Pons (tissue), 1 donor: ENCODE results near the gene LLGL1.
"Not testable (repeated sequence)": the region's sequence is repeated elsewhere in the genome, so short reads cannot be mapped to it uniquely, and the experiment has no call there.

Source experiments
- DNase-seq: peaks from one replicate; pipeline ENCODE4 v3.0.0-alpha.2; 2016; ENCODE audit warnings: low spot score

The LLGL1 gene

DNA sequence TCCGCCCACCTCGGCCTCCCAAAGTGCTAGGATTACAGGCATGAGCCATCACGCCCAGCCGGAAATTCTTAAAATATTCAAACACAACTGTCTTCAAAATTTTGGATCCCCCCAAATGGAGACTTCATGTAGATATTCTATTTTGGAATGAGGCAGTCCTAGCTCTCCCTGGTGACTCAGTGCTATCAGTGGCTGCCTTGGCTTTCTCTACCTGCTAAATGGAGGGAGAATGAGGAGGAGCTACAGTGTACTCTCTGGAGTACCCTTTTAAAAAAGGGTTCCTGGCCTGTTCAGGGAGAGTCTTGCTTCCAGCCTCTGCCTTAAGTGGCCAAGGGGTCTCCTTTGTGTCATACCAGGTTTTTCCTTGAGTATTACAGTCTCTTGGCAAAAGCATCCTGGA, 31.0 kb upstream of the LLGL1 start:
- no peak for DNase-seq

DNA sequence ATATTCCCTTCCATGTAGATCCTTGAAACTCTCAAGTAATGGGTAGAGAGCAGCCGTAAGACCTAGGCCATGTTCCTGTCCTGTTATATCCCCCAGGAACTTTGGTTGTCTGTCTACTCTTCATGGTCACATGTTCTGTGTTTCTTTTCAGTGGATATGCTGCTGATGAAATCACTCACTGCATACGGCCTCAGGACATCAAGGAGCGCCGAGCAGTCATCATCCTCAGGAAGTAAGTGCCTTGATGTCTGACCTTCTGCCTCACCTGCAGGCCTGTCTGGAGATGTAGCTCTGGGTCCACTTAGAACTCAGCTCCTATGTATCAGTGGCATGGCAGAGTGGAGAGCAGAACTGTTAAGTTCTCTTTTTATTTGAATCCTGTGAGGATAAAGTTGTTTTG, 30.6 kb upstream of the LLGL1 start:
- no peak for DNase-seq

DNA sequence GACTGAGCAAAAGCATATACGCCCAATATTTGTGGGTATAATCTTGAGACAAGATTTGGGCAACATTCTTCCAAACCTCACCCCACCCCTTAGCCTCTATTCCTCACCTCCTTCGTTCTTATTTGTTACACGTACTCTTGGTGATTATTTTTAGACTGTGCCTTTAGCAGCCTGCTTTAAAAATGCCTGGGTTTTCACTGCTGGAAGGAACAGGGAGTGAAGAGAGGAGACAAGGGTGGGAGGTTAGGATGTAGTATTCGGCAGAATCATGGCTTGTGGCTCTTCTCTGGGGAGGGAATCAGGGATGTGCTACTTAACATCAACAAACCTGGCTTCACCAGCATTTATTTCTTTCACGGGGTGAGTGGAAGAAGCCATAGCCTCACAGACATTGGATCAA, 30.2 kb upstream of the LLGL1 start:
- no peak for DNase-seq

DNA sequence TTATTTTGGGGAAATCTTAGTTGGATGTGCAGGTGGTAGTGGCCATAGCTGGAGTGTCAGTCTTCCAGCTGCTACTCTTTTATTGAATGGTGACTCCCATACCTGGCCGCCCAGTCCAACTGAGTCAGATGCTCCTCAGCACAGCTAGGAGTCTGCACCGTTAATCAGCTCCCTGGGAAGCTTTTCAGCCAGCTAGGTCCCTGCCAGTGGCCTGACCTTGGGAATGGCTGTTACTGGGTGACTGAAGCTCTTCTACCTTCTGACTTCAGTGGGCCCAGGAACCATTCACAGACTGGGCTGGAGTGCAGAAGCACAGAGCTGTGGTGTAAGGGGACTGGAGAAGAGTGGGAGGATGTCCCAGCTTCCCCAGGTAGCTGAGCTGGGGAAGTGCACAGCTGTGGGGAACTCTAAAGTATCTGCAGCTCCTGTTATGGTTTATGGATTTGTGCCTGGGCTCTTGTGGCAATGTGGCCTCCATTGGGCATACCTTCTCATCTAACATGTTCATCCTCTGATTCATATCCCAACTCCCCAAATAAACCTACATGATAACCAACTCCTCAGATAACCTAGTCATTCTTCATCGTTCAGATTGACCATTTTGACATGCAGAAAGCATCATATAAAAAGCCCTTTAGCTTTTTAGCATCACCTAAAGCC, 27.8 kb upstream of the LLGL1 start:
- no peak for DNase-seq

DNA sequence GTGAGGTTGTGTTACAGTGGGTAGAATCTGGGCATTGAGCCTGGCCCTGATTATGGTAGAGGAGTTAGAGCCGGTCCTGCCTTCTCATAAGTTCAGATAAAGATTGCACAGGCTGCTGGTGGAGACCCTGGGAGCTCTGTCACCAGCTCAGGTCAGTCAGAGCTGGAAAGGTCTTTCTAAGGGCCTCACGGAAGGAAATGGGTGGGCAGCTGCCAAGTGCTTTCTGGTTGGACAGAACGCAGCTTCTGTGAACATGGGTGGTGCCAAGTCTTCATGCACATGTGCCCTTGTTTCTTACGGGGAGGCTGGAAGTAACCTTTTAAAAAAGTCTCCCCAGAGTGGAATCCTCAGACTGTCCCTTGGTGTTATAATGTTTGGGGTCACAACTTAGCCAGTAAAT, 26.9 kb upstream of the LLGL1 start:
- DNase-seq: no peak

DNA sequence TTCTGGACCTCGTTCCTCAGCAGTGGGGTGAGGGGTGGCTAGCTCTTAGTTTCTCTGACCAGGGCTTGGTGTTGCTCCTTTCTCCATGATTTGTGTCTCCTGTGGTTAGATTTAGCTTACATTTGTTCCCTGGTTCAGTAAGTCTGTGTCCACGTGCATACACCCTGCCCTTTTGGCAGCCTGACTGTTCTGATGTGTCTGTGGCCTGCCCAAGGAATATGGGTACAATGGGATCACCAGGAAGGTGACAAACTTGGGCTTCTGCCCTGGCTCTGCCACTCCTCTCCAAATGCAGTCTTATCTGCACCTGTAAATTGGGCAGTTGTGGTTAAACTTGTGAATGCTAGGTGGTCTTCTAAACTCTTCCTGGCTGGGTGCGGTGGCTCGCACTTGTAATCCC, 24.3 kb upstream of the LLGL1 start:
- DNase-seq: no peak

DNA sequence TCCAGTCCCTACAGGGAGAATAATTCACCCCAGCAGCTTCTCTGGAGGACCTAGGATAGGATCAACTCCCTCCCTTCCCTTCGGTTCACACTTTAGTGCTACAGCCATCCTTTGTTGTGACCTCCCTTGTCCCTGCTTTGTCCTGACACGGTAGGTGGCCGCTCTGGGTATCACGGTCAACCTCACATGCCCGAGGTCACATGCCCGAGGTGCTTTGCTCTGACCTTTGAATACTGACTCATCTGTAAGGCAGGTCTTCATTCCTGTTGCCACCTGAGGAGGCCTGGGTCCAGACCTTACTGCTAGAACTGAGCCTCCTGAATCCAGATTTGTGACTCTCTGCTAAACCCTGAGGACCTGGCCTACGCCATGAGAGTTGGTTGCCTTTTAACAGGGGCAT, 22.1 kb upstream of the LLGL1 start:
- no peak for DNase-seq

DNA sequence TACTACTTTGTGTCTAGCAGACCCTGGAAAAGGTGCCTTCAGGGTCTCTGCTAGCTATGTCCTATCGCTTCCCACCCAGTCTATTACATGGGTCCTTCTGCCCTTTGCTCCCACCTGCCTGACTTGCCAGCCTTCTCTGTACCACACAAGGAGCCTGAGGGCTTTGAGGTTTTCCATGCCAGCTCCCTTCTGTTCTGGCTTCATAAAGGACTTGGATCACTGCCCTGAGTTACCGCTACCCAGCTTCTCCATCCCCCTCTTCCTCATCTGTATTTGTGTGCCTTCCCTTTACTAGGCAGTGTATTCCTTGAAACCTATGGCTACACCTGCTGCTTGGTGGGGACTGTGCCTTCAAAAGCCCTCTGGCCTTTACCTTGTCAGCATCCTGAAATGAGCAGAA, 19.6 kb upstream of the LLGL1 start:
- no peak for DNase-seq

DNA sequence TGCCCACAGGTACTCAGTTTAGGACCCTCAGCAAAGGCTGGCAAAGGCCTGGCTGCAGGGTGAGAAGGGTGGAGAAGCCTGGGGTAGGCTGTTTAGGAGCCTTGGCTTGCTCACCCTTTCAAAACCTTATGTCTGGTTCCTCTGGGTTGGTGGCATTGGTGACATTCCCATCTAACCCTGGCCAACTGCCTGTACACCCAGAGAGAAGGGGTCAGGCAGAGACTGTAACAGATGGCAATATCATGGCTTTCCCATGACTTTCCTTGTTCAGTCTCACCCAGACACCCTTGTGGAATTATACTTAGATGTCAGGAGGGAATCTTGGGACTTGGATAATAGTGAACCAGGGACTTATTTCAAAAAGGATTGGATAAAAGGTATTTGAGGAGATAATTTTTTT, 18.5 kb upstream of the LLGL1 start:
- no peak for DNase-seq

DNA sequence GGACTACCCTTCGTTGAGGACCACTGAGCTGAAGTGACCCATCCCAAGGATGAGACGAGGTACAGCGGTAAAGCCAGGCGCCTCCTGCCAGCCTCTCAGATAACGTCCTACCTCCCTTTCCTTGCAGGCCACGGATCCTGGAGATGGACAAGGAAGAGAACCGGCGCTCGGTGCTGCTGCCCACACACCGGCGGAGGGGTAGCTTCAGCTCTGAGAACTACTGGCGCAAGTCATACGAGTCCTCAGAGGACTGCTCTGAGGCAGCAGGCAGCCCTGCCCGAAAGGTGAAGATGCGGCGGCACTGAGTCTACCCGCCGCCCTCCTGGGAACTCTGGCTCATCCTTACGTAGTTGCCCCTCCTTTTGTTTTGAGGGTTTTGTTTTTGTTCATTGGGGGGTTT, 17.3 kb upstream of the LLGL1 start:
- DNase-seq: no peak

DNA sequence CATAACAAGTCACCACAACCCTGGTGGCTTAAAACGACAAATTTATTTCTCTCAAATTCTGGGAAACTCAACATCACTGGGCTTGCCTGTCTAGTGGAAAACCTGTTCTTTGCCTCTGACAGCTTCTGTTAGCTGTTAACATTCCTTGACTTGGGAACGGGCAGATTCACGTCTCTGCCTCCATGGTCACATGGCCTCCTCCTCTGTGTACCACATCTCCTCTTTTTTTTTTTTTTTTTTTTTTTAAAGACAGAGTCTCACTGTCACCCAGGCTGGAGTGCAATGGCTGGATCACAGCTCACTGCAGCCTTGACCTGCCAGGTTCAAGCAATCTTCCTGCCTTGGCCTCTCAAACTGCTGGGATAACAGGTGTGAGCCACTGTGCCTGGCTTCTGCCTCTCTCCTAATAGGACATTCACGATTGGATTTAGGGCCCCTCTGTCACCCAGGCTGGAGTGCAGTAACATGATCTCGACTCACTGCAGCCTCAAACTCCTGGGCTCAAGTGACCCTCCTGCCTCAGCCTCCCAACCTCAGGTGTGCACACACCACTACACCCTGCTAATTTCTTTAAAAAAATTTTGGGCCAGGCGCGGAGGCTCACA, 11.7 kb upstream of the LLGL1 start:
- no peak for DNase-seq

DNA sequence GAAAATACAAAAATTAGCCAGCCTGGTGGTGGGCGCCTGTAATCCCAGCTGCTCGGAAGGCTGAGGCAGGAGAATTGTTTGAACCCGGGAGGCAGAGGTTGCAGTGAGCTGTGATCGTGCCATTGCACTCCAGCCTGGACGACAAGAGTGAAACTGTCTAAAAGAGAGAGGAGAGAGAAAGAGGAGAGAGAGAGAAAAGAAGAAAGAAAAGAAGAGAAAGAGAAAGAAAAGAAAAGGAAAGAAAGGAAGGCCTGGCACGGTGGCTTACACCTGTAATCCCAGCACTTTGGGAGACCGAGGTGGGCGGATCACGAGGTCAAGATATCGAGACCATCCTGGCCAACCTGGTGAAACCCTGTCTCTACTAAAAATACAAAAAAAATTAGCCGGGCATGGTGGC, 8.5 kb upstream of the LLGL1 start:
- not testable (repeated sequence) for DNase-seq

DNA sequence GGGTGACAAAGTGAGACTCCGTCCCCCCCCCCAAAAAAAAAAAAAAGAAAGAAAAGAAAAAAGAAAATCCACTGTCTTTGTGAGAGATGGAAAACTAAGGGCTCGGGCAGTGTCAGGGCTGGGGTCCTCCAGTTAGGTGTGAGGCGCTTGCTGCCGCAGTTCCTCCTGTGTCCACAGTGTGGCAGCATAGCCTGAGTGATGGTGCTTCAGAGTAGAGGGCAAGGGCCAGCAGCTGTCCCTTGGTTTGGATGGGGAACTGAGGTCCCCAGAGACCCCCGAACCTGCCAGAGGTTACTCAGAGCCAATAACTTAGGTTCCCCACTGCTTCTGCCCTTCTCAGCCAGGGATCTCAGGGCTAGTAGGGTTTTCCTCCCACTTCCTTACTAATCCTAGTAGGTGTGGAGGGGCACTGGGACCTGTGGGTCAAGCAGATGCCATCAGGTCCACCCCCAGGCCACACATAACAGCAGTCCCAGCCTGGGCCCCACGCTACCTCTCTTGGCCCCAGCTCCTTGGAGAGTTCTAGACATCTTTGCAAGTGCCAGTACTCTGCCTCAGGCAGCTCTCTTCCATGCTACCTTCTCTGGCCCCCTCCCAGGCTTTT, 7.9 kb upstream of the LLGL1 start:
- DNase-seq: peak; percentile 74

DNA sequence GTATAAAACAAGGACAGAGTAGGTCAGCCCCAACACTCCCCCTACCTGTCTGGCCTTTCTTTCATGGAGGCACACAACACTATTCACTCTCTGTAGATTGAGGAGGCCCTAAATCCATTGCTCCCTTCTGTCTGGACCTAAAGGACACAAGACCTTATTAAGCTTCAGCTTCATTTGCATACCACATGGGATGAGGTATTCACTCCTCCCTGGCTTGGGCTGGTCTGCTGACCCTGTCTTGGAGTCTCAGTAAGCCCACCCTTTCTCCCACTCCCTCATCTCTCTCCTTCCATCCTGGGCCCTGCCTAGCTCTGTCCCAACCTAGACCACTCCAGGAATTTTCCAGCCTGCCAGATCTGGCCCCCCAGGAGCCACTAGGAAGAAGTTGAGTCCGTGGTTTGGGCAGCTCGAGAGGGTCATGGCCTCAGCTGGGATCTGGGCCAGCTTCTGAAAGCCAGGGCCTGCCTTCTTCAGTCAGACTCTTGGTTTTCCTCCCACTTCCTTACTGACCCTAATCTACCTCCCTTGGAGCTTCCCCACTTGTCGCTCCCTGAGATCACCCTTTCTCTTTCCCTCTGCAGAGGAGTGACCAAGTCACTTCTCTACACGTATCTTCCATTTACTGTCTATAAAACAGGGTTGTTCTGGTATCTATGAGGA, 6.5 kb upstream of the LLGL1 start:
- DNase-seq: no peak

DNA sequence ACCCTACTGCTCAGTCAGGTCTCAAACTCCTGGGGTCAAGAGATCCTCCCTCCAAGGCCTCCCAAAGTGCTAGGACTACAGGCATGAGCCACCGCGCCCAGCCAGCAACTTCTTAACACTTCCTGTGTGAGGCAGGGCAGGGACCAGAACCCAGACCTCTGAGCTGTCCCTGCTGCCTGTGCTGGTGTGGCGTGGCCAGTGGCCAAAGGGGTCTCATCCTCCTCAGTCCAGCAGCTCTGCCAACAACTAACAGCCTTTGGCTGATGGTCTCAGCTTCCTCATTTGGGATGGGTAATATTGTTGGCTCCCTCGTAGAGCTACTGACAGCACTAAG, 1.4 kb upstream of the LLGL1 start:
- no peak for DNase-seq

DNA sequence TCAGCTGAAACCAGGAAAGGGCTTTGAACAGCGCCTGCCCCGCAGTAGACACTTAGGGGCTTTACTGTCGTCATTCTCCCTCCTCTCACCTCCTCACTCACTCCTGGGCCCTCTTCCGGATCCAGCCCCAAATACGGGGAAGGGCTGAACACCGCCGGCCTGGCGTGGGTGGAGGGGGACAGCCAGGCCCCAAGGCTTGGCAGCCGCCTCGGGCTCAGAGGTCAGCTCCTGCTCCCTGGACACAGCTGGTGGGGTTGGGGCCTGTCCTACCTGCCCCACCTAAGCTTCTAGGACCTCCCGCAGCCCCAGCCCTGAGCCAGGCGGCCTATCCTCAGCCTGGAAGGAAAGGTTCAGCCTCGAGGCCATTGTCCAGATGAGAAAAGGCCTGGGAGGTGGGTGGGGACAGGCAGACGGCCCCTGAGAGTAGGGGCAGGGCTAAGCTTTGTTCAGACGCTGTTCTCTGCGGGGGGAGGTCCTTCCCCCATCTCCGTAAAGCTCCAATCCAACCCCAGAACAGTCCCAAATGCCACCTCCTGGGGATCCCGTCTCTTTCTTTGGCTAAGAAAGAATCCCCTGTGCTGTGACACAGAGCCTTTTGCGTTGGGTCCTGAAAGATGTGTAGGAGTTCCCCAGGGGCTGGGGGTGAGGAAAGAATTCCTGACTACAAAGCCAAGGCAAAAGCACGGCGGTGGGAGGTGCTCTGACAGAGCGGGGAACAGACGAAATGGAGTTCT, 881 bp upstream of the LLGL1 start:
- DNase-seq: no peak

DNA sequence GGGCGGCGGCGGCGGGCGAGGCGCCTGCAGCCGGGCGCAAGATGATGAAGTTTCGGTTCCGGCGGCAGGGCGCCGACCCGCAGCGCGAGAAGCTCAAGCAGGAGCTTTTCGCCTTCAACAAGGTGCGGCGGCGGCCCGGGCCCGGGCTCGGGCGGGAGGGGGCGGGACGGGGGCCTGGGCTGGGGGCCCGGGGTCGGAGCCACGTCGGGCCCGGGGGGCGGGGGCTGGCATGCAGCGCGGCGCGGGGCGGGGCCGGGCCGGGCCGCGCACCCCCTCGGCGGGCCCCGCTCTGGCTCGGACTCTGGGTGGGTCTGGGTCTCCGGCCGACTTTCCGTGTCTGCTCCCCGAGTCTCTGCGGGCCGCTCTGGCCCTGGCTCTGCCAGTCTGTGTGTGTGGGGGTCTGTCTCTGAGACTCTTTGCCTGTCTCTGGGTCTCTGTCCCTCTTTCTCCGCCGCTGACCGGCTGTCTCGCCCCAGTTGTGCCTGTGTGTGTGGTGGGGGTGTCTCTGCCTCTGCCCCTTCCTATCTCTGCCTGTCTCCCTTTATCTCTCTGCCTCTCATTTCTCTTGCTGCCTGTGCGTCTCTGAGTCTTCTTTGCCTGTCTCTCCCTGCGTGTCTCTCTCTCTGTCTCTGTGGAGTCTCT, 328 bp downstream of the LLGL1 start:
- no peak for DNase-seq

DNA sequence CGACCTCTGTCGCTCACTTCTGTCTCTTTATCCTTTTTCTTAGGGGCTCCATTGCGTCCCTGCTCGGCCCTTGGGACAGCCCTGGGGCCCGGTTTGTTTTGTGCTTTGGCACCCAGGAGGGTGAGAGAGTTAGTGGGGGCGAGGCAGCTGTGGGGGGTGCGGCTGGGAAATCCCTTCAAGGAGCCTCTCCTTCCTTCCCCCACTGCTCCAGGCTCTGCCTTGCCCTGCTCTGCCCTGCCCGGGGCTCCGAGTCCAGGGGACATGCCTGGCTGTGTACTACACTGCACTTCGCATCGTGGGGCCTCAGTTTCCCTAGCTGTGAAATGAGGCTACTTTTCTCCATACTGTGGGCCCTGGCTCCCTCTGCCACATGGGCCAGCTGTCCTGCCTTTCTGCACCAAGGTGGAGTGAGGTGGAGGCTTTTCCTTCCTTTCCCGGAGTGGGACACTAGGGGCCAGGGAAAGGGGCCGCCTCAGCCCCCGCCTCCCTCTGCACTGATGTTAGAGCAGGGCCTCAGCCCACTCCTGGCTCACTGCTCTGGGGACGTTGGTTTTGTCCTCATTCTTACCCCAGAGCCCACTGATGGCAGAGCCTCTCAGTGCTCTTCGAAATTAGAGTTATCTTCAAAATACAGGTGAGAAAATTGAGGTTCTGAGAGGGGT, 980 bp downstream of the LLGL1 start:
- DNase-seq: no peak

DNA sequence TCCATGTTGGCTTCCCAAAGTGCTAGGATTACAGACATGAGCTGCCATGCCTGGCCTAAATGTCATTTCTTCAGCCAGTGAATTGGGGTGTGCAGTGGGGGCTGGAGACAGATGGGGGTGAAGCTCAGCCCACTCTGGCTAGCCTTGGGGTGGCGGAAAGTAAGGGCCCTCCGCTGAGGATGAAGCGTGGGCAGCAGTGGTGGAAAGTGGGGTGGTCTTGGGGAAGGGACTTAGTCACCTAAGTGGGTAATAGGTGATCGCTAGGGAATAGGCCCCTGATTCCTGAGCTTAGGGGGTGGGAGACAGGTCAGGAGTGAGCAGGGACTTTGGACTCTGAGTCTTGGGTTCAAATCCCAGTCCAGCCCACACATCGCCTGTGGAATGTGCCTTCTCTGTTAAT, 2.2 kb downstream of the LLGL1 start:
- DNase-seq: no peak

DNA sequence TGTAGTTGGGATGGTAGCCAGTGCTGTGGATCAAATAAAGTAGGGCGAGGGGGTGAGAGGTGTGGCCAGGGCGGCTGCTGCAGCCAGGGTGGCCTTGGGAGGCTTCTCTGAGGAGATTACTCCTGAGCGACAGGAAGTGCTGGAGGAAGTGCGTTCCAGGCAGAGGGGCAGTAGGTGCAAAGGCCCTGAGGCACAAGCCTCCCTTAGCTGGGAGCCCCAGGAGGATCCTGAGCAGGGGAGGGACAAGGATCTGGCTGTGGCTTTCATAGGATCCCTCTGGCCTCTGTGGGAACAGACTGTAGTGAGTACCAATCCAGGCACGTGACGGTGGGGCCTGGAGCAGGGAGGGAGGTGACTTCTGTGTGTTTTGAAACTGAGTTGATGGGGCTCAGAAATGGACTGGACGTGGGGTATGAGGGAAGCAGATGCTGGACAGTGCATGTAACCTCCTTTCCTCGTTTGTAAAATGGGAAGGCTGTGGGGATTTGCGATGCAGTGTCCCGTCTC, 2.8 kb downstream of the LLGL1 start:
- DNase-seq: peak; percentile 55

DNA sequence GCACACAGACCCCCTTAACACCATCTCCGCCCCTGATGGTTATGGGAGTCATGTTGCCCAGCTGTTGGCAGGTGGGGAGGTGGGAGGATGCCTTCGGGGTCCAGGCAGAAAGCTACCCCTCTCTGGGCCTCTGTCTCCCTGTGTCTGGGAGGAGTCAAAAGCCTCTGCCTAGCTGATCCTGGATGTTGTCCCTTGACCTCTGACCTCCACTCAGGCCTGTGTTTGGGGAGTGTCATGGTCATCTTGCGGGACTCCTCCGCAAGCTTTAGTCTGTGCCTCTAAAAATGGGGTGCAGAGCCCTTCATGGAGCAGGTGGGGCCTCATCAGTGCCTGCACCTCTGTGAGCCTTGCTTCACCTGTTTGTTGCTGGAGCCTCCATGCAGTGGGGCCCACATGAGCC, 3.8 kb downstream of the LLGL1 start:
- DNase-seq: no peak

DNA sequence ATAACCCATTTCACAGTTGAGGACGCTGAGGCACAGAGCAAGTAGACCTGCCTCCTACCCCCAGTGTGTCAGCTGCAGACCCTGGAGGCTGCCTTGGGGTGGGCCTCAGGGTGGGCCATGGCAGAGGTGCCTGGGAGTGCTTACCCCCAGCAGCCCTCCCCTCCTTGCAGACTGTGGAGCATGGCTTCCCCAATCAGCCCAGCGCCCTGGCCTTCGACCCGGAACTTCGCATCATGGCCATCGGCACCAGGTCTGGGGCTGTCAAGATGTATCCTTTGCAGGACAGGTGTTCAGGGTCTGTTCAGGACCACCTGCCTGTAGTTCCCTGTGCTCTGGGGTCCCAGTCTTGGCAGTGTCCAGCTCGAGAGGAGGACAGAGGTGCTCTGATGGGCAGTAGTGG, 4.3 kb downstream of the LLGL1 start:
- no peak for DNase-seq
